Effector CD4-positive, alpha-beta T cell (primary cell): ENCODE results near the gene CCL27.

Source experiments
- DNase-seq: peaks from one replicate; pipeline ENCODE4 v3.0.0-alpha.2; 2020

CCL27 gene

DNA sequence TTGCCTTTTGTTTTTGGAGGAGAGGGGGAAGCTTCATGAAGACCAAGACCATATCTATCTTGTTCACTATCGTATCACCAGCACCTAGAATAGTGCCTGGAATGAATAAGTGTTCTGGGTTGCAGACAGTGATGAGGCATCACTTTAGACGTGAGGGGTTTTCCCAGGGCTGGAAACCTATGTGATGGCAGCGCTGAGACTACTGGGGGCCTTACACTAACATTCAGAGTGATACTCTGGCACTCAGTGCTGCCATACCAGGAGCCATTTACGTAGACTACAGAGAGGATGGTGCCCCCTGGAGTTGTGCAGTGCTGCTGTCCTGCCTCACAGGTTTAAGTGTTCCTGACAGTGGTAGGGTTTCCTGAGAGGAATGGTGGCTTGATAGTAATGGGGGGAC is 21.7 kb upstream of the CCL27 start:
- DNase-seq: no peak

DNA sequence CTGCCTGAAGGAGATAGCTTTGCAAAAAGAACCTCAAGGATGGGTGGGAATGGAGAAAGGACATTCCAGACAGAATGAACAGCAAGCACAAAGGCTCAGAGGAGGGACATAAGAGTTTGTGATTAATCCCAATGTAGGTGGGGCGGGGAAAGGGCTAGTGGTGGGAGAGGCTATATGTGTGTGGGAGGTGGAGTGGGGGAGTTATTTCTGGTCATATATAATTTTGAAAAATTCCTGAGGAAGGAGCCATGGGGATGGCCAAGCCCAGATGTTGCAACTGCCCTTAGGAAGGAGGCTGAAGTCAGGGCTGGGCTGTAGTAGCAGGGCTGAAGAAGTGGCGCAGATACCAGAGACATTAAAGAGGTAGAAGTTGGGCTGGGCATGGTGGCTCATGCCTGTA is 13.4 kb upstream of the CCL27 start:
- no peak for DNase-seq

DNA sequence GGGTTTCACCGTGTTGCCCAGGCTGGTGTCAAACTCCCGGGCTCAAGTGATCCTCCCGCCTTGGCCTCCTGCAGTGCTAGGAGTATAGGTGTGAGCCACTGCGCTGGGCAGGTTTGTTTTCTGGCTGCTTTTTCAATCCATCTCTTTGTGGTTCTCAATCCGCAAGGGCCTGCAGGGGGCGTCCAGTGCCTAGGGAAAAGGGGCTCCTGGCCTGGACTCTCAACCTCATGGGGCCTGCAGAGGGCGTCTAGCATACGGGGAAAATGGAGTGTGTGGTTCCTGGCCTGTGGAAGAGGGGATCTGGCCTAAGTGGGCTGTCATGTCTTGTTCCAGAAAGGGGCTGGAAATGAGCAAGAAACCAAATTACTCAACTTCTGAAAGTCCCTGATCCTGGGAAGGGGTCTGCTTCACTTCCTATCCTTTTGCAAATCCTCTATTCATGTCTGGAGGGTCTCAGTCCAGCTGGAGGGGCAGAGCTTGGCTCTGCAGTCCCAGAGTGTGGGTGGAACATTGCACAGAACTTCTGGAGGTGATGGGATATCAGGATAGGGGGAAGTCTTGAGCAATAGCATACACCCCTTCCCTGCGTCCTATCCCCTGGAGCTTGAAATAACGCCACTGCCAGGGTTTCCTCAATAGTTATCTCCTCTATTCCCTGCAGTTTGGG is 12.7 kb upstream of the CCL27 start:
- DNase-seq: peak; percentile 27

DNA sequence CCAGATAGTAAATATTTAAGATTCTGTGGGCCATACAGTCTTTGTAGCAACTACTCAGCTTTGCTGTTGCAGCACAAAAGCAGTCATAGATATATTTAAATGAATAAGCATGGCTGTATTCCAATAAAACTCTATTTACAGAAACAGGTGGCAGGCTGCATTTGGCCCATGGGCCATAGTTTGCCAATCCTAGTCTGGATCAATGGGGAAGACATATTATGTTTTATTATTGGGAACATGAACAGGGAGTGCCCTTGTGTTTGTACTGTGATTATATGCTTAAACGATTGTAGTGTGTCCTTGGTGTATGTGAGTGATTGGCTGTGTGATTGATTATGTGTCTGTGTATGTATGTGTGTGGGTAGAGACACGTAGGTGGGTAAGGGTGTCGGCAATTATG is 12.0 kb upstream of the CCL27 start:
- DNase-seq: no peak

DNA sequence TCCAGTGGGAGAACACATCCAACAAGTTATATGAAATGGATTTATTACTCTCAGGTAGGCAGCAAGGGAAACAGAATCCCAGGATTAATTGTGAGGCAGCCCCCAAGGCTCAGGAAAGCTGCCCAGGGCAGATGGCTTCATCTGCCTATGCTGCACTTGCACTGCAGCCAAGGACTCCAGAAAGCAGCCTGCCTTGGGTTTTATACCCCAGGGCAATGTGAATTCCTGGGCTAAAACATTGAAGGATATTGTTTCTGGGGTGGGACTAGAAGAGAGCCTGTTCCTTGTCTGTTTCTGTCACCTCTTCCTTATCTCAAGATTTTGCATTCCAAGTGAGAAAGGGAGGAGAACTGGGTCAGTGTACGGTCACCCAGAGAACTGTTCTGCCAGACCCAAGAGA is 8.8 kb upstream of the CCL27 start:
- DNase-seq: no peak

DNA sequence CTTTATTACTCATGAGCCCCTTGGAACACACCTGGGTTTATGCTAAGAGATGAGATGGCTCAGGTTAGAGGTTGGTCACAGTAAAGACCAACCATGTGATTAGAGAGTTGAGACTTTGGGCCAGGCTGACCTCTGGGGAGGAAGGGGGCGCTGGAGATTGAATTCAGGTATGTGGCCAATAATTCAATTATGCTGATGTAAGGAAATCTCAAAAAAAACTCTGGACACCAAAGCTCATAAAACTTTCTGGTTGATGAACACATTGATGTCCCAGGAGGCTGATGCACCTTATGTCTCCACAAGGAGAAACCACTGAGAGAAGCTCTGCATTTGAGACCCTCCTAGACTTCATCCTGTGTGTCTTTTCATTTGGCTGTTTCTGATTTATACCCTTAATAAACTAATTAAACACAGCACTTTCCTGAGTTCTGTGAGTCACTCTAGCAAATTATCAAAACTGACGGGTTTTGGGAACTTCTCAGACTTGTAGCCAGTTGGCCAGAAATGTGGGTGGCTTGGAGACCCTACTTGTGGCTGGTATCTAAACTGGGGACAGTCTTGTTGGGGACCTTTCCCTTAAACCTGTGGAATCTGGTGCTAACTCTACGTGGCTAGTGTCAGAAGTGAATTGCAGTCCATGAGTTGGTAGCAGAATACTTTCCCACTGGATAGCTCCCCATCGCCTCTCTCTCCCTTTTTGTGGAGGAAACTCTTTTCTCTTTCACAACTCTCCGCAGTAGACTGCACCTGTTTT is 7.5 kb upstream of the CCL27 start:
- no peak for DNase-seq

DNA sequence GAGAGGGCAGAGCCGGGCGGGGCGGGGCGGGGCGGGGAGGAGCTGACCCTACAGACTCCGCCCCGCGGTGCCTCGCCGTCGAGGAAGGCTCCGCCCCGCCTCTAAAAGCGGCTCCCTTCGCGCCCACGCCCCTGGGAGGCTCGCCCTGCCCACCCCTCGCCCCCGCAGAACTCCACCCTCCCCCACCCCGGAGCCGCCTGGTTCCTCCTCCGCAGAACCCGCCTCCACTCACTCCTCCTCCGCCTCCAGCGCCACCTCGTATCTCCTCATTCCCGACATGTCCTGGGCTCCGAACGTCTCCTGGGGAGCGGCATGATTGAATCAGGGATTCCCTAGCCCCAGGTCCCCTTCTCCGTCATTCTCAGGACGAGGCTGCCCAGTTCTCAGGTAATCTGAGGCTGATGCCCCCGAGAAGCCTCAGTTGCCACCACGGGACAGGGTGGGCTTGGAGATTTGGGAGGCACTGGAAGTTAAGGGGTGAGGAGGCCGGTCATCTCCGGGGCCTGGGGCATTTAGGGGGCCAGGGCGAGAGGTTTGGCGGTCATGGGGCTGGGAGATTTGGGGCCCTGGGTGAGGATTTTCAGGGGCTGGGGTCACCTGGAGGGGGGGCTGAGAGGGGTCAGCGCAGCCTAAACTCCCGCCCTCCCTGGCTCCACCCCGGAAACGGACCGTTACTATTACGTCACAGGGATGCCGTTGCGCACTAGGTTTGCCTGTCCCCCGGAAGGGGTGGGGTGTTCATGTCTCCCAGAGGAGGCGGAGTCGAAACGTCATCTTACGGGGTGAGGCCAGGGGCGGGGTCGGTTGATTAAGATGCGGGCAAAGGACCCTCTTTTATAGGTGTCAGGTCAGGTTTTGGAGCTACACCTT is 3.2 kb upstream of the CCL27 start:
- DNase-seq: peak; percentile 84

DNA sequence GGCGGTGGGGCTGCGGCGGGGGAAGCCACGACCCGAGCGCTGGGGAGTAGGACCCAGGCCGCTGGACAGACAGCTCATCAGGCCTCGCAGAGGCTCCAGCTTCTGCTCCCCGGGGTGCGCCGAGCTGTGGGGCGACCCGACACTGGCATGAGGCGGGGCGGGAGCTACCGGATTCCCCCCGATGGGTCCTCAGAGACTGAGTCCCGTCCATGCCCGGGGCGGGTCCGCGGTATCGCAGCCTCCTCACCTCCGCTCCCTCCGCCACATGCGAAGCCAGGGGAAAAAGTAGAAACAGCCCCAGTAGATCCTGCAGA is 2.6 kb upstream of the CCL27 start:
- DNase-seq: no peak

DNA sequence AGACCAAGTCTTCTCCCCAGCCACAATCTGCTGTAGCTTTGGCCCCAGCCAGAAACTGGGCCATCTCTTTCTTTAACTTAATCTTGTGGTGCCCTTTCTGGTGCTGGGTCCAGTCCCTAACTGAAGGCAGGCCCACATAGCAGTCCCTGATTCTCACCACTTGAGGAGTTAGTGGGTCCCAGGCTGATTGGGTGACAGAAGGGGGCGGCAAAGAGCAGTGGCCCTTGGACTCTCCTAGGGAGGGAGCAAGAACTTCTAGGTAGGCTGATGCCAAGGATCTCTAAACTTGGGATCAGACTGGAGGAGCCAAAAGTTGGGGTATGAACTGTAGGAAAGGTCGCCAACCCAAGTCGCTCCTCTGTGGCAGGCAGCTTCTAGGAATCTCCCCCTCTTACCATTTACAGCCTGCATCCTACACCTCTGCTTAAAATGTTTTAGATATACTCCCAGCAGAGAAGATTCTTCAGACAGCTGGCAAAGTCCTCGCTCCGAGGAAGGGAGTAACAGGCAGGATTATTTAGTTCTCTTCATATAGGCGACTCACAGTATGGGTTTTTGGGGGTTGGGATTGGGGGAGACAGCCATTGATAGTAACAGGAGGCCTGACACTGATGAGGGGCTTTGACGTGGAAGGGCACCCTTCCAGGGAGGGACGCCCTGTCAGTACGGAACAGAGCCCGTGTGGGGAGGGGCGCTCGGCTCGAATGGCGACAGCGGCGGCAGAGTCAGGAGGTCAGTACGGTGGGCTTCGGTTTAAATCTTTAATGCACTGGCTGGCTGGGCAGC is 2.0 kb upstream of the CCL27 start:
- DNase-seq: peak; percentile 64

DNA sequence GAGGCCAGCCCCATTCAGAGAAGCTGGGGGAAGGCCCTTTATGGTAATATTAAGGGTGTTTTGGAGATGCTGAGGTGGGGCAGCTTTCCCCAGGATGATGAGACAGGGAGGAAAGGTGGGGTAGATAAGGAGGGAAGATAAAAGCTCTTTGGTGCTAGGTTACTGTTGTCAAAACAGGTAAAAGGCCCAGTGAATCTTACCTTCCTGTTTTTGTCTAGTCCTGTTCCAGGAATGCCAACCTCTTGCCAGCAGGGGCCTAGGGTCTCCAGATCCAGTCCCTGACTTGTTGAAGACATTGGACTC is 797 bp upstream of the CCL27 start:
- peak; percentile 23 for DNase-seq

DNA sequence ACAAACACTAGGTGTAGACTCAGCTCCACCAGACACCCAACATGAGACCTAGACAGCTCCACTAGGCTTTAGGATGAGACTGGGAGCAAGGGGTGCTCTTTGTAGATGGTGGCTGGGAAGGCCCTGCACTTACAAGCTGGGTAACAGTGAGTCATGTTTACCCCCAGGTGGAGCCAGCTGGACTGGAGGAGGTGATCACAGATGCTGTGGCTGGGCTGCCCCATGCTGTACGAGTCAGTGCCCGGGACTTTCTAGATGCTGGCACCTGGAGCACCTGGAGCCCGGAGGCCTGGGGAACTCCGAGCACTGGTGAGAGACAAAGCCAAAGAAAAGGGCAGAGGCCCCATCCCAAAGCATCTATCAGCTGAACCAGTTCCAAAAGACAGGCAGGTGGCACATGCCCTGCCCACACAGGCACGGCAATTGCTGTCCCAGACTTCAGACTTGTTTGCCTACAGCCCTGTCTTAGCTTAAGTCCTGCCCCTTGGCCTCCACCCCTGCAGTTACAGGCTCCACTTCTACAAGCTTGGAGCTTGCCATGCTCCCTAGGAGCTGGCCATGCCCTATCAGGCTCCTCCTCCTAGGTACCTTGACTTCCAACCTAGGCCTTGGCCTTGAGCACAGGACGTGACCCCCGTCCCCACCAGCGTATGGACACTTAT is 2.7 kb downstream of the CCL27 start:
- DNase-seq: no peak

DNA sequence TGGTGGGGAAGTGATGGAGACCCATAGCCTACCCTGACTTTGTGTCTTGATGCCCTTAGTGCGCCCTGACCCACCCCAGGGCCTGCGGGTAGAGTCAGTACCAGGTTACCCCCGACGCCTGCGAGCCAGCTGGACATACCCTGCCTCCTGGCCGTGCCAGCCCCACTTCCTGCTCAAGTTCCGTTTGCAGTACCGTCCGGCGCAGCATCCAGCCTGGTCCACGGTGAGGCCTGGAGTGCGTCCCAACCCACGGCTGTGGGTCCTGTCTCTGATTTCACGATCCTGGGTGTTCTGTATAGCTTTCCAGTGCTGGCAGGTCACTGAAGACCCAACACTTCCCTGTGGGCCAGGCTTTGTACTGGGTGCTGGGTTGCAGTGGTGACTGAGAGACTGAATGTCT is 4.0 kb downstream of the CCL27 start:
- no peak for DNase-seq

DNA sequence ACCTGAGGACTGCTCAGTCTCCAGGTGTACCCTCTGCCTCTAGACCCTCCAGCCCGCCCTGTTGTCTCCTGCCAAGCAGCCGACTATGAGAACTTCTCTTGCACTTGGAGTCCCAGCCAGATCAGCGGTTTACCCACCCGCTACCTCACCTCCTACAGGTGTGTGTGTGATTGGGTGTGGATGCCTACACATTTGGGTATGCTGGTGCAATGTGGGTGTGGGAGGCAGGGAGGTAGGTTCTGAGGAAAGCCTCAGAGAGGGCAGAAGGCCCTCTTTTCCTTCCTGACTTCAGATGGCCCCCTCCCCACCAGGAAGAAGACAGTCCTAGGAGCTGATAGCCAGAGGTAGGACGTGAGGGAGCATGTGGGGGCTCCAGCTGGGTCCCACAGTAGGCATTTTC is 5.5 kb downstream of the CCL27 start:
- DNase-seq: no peak

DNA sequence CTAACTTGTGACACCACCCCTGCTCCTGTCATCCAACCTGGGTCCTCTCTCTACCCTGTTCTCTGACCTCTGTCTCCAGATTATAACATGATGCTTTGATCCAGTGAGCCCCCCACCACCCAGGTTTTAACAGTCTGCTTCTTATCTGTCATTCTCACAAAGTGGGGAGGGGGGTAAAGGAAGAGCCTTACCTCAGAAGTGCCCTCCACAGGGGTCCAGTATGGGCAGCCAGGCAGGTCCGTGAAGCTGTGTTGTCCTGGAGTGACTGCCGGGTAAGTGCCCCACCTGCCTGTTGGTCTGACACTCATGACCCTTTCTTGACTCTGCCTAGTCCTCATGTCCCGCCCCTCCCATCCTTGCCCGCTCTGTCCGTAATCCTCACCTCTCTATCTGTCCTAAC is 7.1 kb downstream of the CCL27 start:
- DNase-seq: no peak

DNA sequence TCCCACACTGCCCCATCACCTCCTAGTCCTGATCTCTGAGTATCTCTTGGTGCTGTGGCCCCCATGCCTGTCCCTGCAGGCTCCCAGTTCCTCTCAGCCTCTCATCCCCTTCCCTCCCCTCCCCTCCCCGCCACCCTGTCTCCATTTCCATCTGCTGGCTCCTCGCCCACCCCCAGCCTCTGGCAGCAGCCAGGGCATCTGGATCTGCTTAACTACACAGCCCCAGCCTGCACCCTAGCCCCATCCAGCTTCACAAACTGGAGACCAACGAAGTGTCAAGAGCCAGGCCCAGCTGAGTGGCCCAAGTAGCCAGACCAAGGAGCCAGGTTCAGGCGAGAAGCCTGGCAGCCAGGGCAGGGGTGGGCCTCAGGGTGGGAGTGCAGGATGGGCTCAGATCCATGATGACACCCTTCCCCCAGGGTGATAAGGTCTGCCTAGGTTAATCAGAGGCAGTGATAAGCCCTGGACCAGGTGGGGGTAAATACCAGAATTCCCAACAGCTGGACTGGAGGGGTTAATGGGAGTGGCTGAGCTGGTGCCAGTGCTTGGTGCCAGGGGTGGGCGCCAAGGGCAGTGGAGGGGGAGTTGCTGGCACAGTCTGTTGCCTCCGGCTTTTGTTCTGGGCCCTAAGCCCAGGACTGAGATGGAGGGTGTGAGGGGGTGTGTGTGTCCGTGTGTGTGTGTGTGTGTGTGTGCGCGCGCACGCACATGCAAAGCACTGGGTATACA is 8.0 kb downstream of the CCL27 start:
- DNase-seq: no peak

DNA sequence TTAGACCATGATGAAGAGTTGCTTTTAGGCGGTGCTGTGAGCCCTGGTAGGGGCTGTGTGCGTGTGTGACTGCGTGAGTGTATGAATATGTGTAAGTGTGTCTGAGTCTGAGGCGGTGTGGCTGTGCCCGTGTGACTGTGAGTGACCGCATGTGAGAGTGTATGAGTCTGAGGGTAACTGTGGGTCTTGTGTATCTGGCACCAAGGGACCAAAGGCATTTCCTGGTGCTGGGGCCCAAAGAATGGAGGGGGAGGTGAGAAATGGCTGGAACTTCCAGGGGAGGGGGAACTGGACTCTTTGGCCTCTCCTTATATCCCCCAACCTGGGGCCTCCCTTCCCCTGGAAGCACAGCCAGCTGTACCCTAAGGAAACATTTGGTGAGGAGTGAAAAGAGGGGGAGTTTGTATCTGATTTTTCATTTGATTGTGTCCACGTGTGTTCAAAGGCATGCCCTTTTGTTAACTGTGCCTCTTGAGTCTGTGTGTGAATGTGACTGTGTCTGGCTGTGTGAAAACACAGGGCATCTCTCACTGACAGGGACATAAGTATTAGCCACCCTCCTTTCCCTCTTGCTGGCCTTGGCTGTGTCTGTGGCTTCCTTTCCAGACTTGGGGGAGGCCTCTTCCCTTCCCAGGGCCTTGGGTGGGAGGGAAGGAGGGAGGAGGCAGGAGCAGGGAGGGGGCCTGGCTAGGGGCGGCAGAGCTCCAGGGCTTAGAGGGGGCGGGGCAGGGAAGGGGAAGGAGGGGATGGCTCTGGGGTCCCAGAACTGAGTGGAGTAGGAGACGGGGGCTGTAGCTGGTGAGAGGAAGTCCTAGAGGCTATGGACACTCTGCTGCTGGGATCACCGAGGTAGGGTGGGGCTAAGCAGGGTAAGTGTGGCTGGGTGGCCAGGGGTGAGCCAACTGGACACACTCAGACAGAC is 9.0 kb downstream of the CCL27 start:
- DNase-seq: no peak

DNA sequence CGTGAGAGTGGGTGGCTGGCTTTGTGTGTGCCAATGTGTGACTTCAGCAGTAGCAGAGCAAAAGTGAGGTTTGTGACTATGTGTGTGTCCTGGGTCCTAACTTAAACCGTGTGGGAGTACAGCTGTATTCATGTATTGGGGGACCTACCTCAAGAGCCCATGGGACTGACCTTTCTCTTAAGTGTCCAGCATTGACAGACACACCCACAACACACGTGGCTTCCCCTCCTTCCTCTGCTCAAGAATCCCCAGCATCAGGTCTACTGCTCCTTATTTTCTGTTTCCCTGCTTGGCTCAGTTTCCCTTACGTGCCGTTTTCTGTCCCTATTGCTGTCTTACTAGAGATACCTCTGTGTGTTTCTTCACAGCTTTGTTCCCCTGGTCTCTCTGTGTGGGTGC is 9.9 kb downstream of the CCL27 start:
- DNase-seq: no peak

DNA sequence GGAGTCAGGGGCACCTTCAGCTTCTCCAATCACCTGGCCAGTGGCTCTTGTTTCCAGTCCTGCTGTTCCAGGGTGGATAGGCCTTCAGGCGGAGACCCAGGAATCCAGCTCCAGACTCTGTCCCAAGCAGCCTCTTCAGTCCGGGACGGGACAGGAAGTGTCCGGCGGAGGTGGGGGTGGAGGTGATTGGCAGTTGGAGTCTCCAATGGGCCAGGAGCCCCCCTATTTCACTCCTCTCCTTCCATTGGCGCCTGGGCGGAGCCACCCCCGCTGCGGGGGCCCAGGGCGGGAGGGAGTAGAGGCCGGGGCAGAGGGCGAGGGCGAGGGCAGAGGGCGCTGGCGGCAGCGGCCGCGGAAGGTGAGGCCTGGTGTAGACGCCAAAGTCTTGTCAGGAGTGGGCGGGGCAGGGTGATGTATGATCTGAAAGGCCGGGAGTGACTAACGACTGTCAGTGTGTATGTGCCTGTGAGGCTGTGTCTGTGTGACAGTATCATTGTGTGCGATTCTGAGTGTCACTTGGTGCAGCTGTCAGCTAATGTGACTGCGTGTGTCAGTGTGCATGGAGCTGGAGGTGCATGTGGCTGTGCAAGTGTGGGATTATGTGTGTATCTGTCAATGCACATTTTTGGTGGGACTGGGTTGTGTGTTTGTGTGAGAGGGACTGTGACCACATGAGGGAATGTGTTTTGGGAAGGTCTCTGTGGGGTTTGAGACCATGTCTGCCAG is 10.4 kb downstream of the CCL27 start, which contains the start of gene IL11RA:
IL11RA (plus strand) TSS at position 310 of the 726 bp plus-strand sequence. CDS start 3,033 bp downstream, outside the sequence.
- DNase-seq: no peak

DNA sequence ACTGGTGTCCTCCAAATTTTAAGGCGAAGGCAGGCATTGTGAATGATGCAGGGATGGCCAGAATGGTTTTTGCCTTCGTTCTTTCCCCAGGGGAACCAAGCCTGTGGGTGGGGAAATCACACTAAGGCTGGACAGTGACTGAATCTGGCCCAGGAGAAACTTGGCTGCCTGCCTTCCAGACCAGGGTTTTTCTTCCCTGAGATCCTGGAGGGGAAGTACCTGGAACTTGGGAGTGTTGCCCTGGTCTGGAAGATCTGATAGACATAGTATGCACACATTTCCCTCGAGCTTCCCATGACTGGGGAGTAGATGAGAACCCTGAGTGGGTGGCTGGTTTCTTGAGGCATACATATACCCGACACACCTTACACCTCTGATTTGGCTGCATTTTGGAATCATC is 11.1 kb downstream of the CCL27 start:
- no peak for DNase-seq

DNA sequence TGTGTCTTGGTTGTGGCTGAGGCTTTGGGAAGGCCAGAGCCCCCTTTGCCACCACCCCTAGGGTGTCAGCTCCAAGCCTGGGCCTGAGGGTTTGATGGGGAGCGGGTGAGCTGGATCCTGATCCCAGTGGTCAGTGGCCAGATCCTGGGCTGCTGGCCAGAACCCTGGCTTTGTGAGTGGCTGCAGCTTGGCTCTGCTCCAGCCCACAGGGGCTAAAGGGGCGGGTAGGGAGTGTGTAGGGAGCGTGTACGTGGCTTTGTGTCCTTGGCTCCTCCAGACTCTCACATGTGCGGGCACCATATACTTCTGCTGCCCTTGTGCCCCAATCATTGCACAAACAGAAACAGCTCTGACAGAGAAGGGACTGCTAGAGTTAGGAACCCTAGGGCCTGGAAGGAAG is 11.6 kb downstream of the CCL27 start:
- DNase-seq: no peak
